ACC112 (cell line): ENCODE results near the gene METTL13.
"Not testable (repeated sequence)": the region's sequence is repeated elsewhere in the genome, so short reads cannot be mapped to it uniquely, and the experiment has no call there.

Experiments used
- H2AFZ ChIP-seq: fragments of 200-600 bp; sonication (generic); one replicate; pipeline ENCODE4 v1.6.0; 2017; ENCODE audit warnings: antibody characterized with exemption, low read length; ENCODE audit not compliant: unreplicated experiment
- H3K27ac ChIP-seq: fragments of 200-600 bp; sonication (generic); 2 replicates; pipeline ENCODE4 v1.5.1; 2014; ENCODE audit warnings: low read depth, mild to moderate bottlenecking, antibody characterized with exemption, low read length, moderate library complexity
- H3K27me3 ChIP-seq: fragments of 200-600 bp; sonication (generic); 2 replicates; pipeline ENCODE4 v1.6.1; 2014; ENCODE audit warnings: mild to moderate bottlenecking, antibody characterized with exemption, low read length, moderate library complexity, mixed read lengths; ENCODE audit not compliant: insufficient read depth
- H3K36me3 ChIP-seq: fragments of 200-600 bp; sonication (generic); 2 replicates; pipeline ENCODE4 v1.6.1; 2016; ENCODE audit warnings: mild to moderate bottlenecking, antibody characterized with exemption, low read length, moderate library complexity, mixed read lengths; ENCODE audit not compliant: insufficient read depth
- H3K4me1 ChIP-seq: fragments of 200-600 bp; sonication (generic); one replicate; pipeline ENCODE4 v1.6.1; 2016; ENCODE audit warnings: low read length, mixed read lengths; ENCODE audit not compliant: insufficient read depth, unreplicated experiment, control insufficient read depth
- H3K4me3 ChIP-seq: fragments of 200-600 bp; sonication (generic); 2 replicates; pipeline ENCODE4 v1.5.1; 2014; ENCODE audit warnings: mild to moderate bottlenecking, low read depth, low read length
- H3K79me2 ChIP-seq: fragments of 200-600 bp; sonication (generic); one replicate; pipeline ENCODE4 v1.6.0; 2016; ENCODE audit warnings: low read length; ENCODE audit not compliant: control insufficient read depth, unreplicated experiment, insufficient read depth

METTL13 gene

DNA sequence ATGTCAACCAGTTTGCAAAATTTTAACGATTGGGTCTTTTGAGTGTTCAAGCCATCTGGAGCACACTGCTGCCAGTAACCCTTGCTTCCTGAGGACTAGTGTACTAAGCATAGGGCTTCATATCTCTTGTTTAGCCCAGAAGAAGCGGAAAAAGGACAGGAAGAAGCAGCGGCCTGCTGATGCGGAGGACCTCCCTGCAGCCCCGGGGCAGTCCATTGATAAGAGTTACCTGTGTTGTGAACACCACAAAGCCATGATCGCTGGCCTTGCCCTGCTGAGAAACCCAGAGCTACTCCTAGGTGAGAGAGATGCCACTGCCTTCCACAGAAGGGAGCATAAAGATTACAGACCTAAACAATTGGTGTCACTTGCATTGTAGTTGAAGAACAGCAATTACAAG is 8.9 kb downstream of the METTL13 start:
- H3K4me1 ChIP-seq = peaks cover 42% of the 10 kb centered on the region
- peaks cover 27% of the 10 kb centered on the region for H3K36me3 ChIP-seq

GRCh38 chr1:171792656-171793369 is 11.4 kb downstream of the METTL13 start:
- H2AFZ ChIP-seq = no peak overlapping the region
- H3K36me3 ChIP-seq = peaks cover 45% of the 10 kb centered on the region
- peak overlapping the region; percentile 93 for H3K27ac ChIP-seq
- H3K79me2 ChIP-seq = peaks cover 4% of the 10 kb centered on the region
- no peak overlapping the region for H3K4me3 ChIP-seq
- peaks cover 42% of the 10 kb centered on the region for H3K4me1 ChIP-seq
- H3K27me3 ChIP-seq = no peaks in the 10 kb centered on the region

More for the DNA sequence above, 8.9 kb downstream of the METTL13 start:
- Histone ChIP-seq H3K27me3 (no peaks in the 10 kb centered on the region), H3K27ac (no peak overlapping the region), H3K79me2 (peaks cover 4% of the 10 kb centered on the region), H2AFZ (no peak overlapping the region), H3K4me3 (no peak overlapping the region)

- Histone ChIP-seq H2AFZ (no peak overlapping the region), H3K4me3 (no peak overlapping the region), H3K27me3 (no peaks in the 10 kb centered on the region), H3K36me3 (peaks cover 40% of the 10 kb centered on the region), H3K79me2 (peaks cover 4% of the 10 kb centered on the region), H3K4me1 (peaks cover 38% of the 10 kb centered on the region), H3K27ac (peak overlapping the region; percentile 93)
These were observed 12.2 kb downstream of the METTL13 start for GRCh38 chr1:171793636-171794035.

- Histone ChIP-seq H3K4me1 (peaks cover 34% of the 10 kb centered on the region), H3K79me2 (peaks cover 4% of the 10 kb centered on the region), H3K36me3 (peaks cover 40% of the 10 kb centered on the region), H2AFZ (no peak overlapping the region), H3K27ac (peak overlapping the region; percentile 93), H3K4me3 (peak overlapping the region; percentile 15; the same call in 1 of the 2 replicates), H3K27me3 (no peaks in the 10 kb centered on the region)
These were observed 12.6 kb downstream of the METTL13 start for GRCh38 chr1:171794085-171794484.

GRCh38 chr1:171796592-171796991 is 15.1 kb downstream of the METTL13 start:
- Histone ChIP-seq H3K36me3 (peaks cover 22% of the 10 kb centered on the region), H2AFZ (no peak overlapping the region), H3K4me3 (no peak overlapping the region), H3K27ac (no peak overlapping the region), H3K79me2 (no peaks in the 10 kb centered on the region), H3K4me1 (peaks cover 31% of the 10 kb centered on the region), H3K27me3 (no peaks in the 10 kb centered on the region)

- Histone ChIP-seq H3K4me3 (no peak overlapping the region), H3K27me3 (no peaks in the 10 kb centered on the region), H3K4me1 (peaks cover 23% of the 10 kb centered on the region), H2AFZ (no peak overlapping the region), H3K27ac (no peak overlapping the region), H3K79me2 (no peaks in the 10 kb centered on the region), H3K36me3 (peaks cover 22% of the 10 kb centered on the region)
These were observed 16.9 kb downstream of the METTL13 start for GRCh38 chr1:171798311-171798710.

GRCh38 chr1:171798765-171799164 is 17.3 kb downstream of the METTL13 start:
- Histone ChIP-seq H3K36me3 (peaks cover 22% of the 10 kb centered on the region), H3K79me2 (no peaks in the 10 kb centered on the region), H2AFZ (no peak overlapping the region), H3K27ac (no peak overlapping the region), H3K27me3 (no peaks in the 10 kb centered on the region), H3K4me1 (peaks cover 18% of the 10 kb centered on the region), H3K4me3 (no peak overlapping the region)

DNA sequence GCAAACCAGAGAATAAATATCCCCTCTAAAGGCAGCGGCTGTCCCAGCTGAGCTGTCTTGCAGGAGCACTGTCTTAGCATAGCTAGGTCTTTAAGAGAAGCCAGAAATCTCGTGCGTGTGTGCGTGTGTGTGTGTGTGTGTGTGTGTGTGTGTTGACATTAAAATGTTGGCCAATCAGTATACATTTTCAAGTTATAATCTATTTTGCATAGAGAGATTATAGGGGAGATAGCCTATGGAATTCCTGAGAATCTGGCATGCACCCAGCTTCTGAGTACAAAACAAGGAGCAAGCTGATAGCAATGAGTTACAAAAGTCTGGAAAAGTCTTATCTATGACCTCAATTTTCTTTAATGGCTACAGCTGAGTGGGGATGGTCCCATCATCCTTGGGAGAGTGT is 17.7 kb downstream of the METTL13 start:
- H3K4me1 ChIP-seq = peaks cover 14% of the 10 kb centered on the region
- no peaks in the 10 kb centered on the region for H3K27me3 ChIP-seq
- H2AFZ ChIP-seq = no peak overlapping the region
- peaks cover 22% of the 10 kb centered on the region for H3K36me3 ChIP-seq
- H3K4me3 ChIP-seq = no peak overlapping the region
- no peak overlapping the region for H3K27ac ChIP-seq
- H3K79me2 ChIP-seq = no peaks in the 10 kb centered on the region

GRCh38 chr1:171799698-171800097 is 18.2 kb downstream of the METTL13 start:
- H3K4me1 ChIP-seq, H3K4me3 ChIP-seq, H2AFZ ChIP-seq, H3K27ac ChIP-seq, H3K79me2 ChIP-seq, H3K27me3 ChIP-seq: not testable (repeated sequence)
- peaks cover 22% of the 10 kb centered on the region for H3K36me3 ChIP-seq

GRCh38 chr1:171800342-171800741 is 18.9 kb downstream of the METTL13 start:
- H2AFZ ChIP-seq = no peak overlapping the region
- H3K4me3 ChIP-seq = no peak overlapping the region
- H3K36me3 ChIP-seq = peaks cover 18% of the 10 kb centered on the region
- no peaks in the 10 kb centered on the region for H3K27me3 ChIP-seq
- H3K4me1 ChIP-seq = peaks cover 4% of the 10 kb centered on the region
- H3K27ac ChIP-seq = no peak overlapping the region
- H3K79me2 ChIP-seq = no peaks in the 10 kb centered on the region

DNA sequence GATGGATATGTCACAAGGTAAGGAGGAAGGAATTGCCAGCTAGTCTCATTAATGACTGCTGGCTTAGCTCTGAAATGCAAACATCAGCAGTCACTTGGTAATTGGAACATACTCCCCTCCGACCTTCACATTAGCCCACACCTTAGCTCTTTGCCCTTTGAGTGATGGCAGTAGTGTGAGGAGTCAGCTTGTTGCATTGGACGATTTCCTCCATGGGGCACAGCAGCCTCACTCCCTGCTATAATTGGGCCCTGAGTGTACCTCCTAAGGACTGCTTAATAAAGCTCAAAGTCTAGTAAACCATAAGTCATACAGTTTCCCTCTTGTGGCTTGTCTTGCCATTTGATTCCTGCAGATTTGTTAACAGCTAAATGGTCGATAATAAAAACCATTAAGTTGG is 19.4 kb downstream of the METTL13 start:
- H3K79me2 ChIP-seq = no peaks in the 10 kb centered on the region
- H3K36me3 ChIP-seq = peaks cover 16% of the 10 kb centered on the region
- peaks cover 4% of the 10 kb centered on the region for H3K4me1 ChIP-seq
- H3K4me3 ChIP-seq = no peak overlapping the region
- no peak overlapping the region for H3K27ac ChIP-seq
- H2AFZ ChIP-seq = no peak overlapping the region
- no peaks in the 10 kb centered on the region for H3K27me3 ChIP-seq
